Brain microvascular endothelial cell (primary cell): Measurements from ENCODE around the gene CHRNG.

ENCODE experiments used
- DNase-seq: peaks from one replicate; pipeline ENCODE4 v3.0.0-alpha.2; 2020
- H3K27ac ChIP-seq: fragments of 250-450 bp; sonication (Bioruptor Pico); 2 replicates; pipeline ENCODE4 v1.5.1; 2020; ENCODE audit warnings: mild to moderate bottlenecking, moderate library complexity
- H3K27me3 ChIP-seq: fragments of 250-450 bp; sonication (Bioruptor Pico); replicated peaks from 2 replicates; pipeline ENCODE4 v1.5.1; 2020; ENCODE audit warnings: mild to moderate bottlenecking
- H3K36me3 ChIP-seq: fragments of 250-450 bp; sonication (Bioruptor Pico); replicated peaks from 2 replicates; pipeline ENCODE4 v1.5.1; 2020; ENCODE audit warnings: mild to moderate bottlenecking
- H3K4me3 ChIP-seq: 2 replicates; pipeline ENCODE4 v1.5.1; 2011; ENCODE audit warnings: low read depth, mild to moderate bottlenecking, control low read depth, low read length, moderate library complexity
- in situ Hi-C: cut with HindIII; loops from 2 replicates; pipeline ENCODE4 v1.10.0; 2017; ENCODE audit warnings: low sequenced_read_pairs, low pct_ligation_motif_present
- TF ChIP-seq, protein P1 (sequence below): IDR thresholded peaks from 2 replicates; pipeline ENCODE4 v1.5.1; 2011; ENCODE audit warnings: low read depth, mild to moderate bottlenecking, moderate library complexity, low read length, control low read depth, inconsistent platforms; ENCODE audit errors: missing control alignments

Gene CHRNG

DNA sequence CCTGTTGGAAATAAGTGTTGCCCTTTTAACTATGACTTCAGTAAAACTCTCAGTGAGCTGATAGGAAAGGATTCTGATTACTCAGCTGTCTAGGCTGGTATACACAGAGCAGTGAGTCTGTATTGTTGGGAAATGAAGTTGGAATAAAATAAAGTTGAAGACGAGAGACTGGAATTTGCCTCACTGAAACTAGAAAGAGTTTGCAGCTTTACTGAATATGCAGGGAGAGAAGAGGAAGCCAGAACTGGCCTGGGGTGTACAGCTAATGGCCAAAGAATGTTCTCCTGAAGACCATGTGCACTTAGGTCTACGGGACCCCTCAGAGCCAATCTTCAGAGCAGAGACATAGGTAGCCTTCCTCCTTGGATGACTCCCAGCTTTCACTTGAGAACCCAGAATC is 37.5 kb downstream of the CHRNG start:
- TF ChIP-seq, protein P1, sequence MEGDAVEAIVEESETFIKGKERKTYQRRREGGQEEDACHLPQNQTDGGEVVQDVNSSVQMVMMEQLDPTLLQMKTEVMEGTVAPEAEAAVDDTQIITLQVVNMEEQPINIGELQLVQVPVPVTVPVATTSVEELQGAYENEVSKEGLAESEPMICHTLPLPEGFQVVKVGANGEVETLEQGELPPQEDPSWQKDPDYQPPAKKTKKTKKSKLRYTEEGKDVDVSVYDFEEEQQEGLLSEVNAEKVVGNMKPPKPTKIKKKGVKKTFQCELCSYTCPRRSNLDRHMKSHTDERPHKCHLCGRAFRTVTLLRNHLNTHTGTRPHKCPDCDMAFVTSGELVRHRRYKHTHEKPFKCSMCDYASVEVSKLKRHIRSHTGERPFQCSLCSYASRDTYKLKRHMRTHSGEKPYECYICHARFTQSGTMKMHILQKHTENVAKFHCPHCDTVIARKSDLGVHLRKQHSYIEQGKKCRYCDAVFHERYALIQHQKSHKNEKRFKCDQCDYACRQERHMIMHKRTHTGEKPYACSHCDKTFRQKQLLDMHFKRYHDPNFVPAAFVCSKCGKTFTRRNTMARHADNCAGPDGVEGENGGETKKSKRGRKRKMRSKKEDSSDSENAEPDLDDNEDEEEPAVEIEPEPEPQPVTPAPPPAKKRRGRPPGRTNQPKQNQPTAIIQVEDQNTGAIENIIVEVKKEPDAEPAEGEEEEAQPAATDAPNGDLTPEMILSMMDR = no peak
- in situ Hi-C loops = no loop called here
- Histone ChIP-seq H3K4me3 (no peak overlapping the region), H3K27ac (no peak overlapping the region), H3K27me3 (no peaks in the 10 kb centered on the region), H3K36me3 (peaks cover 20% of the 10 kb centered on the region)
- peak; percentile 10 for DNase-seq

DNA sequence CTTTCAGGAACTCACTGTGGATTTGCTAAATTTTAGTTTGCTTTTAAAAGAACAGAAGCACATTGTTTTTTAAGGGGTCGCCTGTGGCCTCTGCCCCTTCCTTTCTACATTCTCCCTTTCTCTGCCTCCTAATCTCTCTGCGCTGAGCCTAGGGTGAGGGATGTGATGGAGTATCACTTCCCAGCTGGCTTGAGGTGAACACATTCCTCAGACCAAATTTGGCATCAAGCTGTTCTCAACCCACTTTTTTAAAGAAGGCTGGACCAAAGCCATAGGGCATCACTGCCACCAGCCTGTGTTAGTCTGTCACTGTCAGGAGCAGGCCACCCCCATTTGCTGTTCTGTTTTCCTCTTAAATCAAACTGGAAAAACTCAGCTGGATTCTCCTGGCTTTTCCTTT is 38.3 kb downstream of the CHRNG start:
- Histone ChIP-seq H3K4me3 (no peak overlapping the region), H3K36me3 (peaks cover 18% of the 10 kb centered on the region), H3K27ac (no peak overlapping the region), H3K27me3 (no peaks in the 10 kb centered on the region)
- in situ Hi-C loops = no loop called here
- DNase-seq = no peak
- TF ChIP-seq, protein P1 = no peak

DNA sequence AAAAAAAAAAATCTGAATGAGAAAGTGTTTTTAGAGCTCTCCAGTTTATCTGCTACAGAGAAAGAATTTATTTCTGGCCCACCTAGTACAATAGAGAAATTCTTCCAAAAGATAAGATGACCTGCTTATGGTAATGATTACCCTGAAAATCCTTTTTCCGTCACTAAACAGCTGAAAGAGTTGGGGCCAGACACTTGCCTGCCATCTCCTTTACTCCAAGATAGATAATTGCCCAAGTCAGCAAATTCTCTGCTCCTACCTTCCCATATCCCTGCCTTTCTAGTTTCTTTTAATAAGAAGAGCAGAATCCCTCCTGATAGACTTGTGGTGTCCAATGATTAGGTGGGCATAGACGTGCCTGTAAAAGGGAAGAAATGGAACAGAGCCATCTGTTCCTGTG is 39.1 kb downstream of the CHRNG start:
- no peak for DNase-seq
- TF ChIP-seq, protein P1 = no peak
- in situ Hi-C loops = no loop called here
- Histone ChIP-seq H3K27ac (no peak overlapping the region), H3K27me3 (no peaks in the 10 kb centered on the region), H3K4me3 (no peak overlapping the region), H3K36me3 (peaks cover 15% of the 10 kb centered on the region)

DNA sequence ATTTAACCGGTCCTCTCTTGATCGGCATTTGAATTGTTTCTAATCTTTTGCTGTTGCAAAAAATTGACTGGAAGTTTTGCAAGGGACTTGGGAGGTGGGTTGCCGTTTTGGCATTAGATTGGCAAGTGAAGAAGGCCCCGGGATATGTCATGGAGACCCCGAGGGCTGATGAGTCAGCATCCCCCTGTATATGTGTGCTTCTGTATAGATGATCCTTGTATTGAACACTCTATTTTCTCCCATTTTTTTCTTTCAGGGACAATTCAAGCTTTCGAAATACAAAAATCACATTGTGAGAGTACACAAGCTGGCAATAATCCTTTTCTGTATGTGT is 41.1 kb downstream of the CHRNG start:
- DNase-seq = no peak
- peaks cover 6% of the 10 kb centered on the region for H3K36me3 ChIP-seq
- in situ Hi-C loops = no loop called here
- H3K4me3 ChIP-seq = no peak overlapping the region
- TF ChIP-seq, protein P1 = no peak
- H3K27ac ChIP-seq = no peak overlapping the region
- no peaks in the 10 kb centered on the region for H3K27me3 ChIP-seq

DNA sequence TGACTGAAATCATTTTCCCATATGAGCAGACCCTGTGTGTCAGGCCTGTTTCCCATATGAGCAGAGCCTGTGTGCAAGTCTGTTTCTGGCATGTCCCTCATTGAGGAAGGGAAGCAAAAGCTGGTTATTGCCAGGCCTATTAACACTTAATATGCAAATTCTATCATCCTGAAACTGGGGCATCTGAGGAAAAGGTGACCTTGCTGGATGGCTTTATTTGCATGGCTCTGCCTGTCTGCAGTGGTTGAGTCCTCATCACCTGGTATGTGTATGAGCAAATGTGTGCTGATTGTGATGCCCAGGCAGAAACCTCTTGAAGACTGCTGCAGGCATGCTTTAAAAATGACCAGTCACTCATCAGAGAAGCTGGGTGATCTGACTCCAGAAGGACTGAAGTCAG is 42.2 kb downstream of the CHRNG start:
- TF ChIP-seq, protein P1 = no peak
- H3K36me3 ChIP-seq = peaks cover 6% of the 10 kb centered on the region
- H3K27me3 ChIP-seq = no peaks in the 10 kb centered on the region
- no peak overlapping the region for H3K27ac ChIP-seq
- no peak overlapping the region for H3K4me3 ChIP-seq
- in situ Hi-C loops = no loop called here
- DNase-seq = no peak

DNA sequence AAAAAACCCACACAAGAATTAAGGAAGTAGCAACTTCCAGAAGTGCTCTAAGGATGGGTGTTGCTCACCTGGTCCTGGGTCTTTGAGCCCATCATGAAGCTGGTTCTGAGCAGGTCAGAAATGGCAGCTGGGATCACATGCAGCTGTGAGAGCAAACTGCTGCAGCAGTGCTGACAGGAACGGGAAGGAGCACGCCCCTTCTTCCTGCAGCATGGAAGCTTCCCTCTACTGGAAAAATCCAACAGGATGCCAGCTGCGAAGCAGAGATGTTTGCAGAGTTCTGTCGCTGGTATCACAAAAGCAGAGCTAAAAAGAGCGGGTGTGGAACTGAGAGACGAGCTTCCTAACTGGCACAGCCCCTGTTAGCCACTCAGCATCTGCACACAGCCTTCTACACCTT is 44.7 kb downstream of the CHRNG start:
- Histone ChIP-seq H3K27ac (no peak overlapping the region), H3K4me3 (no peak overlapping the region), H3K27me3 (no peaks in the 10 kb centered on the region), H3K36me3 (peaks cover 6% of the 10 kb centered on the region)
- no peak for DNase-seq
- in situ Hi-C loops = no loop called here
- TF ChIP-seq, protein P1 = no peak
